ENCODE measurements around the gene TBC1D16.

The TBC1D16 gene

DNA sequence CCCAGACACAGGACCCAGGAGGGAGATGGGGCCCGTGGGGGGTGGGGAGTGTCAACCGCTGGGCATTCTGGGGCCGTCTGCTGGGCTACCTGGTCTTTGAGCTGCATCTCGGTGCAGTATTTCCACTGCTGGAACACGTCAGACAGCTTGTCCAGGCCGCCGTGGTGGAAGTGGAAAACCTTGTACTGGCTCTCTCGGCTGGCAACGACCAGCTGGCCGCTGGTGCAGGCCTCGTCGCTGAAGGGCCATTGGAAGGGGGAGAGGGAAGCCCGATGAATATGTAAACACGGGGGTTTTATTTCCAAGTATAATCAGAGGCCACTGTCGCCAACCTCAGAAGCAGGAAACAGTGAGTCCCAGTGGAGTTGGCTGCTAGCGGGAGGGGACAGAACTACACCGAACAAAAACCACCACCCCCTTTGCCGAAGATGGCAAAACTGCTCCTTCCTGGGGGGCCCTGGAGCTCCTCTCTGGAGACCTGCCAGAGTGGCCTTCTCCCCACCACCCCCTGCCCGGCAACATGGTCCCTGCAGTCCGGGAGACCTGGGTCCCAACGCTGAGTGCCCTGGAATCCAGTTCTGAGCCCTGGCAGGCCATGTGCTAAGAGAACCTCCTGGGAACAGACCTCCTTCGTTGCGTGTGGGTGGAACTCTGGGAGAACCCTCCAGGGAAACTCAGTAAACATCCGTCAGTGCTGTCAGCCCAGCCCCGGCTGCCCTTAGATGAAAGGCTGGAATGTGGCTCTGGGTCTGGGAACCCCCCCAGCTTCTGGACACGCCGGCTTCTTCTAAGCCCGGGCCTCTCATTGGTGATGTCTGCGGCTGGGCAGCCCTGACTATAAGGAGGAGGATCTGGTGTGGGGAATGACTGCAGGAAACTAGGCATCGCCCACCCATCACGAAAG, 84.1 kb downstream of the TBC1D16 start:
- peak in 49 of 56 donors; percentile 29 to 88 (median 69) for DNase-seq

DNA sequence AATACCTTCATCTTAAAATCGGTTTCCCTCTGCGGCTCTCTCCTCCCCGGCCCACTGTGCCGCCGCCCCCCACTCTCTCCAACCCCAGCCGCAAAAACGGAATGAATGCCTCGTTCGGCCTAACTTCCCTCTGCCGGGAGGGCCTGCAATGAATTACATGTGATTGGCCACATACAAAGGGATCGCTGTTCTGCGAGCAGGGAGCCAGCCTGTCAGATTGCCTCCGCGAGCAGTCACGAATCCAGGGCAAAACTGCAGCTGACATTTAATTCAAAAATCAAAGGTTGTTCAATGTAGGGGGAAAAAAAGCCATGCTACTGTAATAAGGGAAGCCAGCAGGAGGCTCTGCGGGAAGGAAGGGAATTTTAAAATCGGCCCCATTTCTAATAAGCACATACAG, 84.9 kb downstream of the TBC1D16 start:
- peak in 48 of 56 donors; percentile 20 to 80 (median 56) for DNase-seq

DNA sequence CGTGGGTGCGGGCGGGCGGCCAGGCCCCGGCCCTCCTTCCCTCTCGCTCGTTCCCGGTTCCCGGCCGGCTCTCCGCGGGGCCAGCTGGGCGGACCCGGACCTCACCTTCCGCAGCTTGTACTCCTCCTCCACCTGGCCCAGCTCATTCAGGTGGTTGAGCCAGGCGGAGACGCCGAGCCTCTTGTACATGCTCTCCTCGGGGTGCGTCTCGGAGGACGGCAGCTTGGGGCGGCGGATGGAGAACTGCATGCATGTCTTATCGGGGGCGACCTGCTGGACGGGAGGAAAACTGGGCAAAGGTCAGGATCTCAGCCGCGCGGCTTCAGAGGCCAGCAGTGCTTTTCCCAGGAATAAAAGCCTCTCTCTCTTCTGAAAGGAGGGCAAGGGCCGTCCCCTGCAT, 85.4 kb downstream of the TBC1D16 start:
- peak in 1 of 56 donors; percentile 48 for DNase-seq

DNA sequence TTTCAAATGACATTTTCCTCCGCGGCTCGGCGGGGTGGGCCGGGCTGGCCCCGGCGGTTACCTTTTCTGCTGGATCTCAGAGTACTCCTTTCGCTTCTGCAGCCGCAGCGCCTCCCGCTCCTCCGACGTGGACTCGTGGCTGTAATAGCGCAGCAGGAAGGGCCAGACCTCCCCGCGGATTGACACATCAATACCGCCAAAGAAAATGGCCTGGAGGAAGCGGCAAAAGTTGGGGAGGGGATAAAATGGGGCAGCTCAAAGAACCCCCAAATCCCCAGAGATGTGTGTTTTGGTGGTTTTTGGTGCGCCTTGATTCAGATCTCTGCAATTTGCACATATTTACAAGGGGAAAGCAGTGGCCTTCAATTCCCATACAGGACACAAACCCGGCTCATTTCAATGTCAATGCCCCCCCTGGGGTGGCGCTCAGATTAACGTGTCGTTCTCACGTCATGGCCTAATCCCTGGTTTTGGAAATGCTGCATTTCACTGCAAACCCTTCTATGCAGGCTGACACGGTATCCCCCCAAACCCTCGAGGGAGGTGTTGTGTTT, 85.9 kb downstream of the TBC1D16 start:
- no peak for DNase-seq

DNA sequence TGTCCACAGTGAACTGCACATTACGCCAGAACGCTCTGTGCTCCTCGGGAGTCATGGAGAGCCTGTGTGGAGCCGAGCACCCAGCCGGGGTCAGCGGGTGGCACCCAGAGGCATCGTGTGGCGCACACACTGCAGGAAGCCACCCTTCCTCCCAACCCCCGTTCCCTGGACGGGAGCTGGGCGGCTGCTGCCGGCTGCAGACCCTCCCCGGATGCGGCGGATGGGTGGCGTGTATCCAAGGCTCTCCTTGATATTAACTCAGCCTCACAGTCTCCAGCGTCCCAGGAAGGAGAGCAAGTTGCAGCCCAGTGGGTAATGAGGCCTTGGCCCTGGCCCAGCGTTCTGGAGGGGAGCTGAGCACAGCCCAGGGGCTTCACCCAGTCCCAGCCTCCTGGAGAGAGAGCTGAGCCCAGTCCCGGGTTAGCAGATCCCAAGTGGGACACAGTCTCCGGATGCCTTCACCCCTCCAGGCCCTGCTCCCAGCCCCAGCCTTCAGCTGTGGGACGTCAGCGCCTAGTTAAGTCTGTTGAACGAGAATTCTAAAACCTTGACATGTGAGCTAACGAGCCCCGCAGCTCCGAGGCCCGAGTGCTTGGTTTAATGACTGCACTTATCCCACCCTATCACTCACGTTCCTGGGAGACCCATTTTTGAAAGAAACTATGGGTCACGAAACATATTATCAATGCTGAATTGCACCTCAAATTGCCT, 86.6 kb downstream of the TBC1D16 start:
- no peak for DNase-seq

DNA sequence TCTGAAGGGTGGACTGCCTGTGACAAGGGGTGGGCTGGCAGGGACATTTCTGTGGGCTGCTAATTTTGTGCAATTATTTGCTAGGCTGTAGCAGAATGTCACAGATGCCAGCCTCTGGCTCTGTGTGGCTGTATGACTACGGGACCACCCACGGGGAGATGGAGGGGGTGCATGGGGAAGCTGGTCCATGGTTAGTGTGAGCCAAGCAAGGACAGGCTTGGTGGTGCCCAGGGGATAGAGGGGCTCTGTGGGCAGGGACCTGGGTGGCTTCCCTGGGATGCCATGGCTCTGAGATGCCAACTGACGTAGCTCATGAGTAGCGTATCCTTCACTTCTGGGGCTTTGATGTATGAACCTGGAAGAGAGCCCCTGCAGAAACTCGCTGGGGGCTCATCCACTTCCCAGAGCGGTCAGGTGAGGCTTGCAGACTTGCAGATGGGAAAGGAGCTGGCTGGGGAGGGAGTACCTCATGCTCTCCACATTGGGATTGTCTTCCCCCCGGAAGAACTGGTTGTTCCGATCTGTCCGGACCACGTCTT, 87.2 kb downstream of the TBC1D16 start:
- DNase-seq = no peak

DNA sequence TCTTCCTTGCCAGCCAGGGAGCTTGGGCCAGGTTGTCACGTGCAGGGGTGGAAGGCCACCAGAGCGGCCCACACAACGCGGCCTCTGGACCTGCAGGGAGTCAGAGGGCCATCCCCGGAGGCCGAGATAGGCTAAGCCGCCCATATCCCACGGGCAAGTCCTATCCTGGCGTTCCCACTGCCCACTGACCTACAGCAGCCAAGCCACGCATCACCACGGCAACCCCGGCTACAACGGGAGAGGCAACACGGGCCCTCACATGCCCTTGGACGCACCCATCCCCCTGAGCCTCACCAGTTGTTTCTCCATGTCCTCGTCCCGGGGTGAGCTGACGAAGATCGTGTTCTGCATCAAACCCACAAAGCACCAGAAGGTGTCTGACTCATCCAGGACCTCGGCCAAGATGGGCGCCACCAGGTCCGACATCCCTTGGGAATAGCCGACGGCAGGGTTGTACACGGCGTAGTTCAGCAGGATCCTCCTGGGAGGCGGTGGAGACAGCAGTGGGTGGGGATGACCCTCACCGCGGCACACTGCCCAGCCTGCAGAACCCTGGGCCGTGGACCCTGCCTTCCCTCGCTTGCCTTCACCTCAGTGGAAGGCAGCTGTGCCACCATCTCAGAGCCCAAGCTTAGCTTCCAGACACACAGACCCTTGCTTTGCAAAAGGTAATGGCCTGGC, 88.2 kb downstream of the TBC1D16 start:
- DNase-seq = no peak

DNA sequence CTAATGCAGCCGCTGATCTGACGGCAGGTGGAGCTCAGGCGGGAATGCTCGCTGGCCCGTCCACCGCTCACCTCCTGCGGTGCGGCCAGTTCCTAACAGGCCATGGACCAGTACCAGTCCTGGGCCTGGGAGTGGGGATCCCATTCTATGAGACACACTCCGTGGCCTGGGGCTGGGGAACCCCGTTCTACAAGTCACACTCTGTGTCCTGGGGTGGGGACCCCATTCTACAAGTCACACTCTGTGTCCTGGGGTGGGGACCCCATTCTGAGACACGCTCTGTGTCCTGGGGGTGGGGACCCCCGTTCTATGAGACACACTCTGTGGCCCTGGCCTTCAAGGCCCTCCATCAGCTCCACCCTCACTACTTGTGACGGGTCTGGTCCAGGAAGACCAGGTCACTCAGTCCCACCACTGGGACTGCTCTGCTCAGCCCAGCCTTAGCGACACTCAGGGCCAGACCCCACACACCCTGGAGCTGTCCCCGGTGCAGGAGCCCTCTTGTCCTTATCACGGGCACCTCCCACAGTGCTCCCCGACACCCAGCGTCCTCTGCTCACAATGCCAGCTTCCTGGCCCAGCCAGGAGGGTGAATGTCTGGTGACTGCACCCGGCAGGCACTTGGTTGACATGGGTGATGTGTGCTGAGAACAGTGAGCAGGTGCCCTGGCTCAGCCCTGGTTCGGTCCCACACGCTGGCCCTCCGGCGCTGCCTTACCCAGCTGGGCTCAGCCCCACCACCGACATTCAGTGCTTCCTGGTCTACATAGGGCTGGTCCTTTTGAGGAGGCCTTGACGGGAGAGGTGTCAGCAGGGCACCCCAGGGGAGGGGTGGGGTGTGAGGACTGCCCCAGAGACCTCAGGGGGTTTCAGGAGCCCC, 89.1 kb downstream of the TBC1D16 start:
- DNase-seq = no peak

DNA sequence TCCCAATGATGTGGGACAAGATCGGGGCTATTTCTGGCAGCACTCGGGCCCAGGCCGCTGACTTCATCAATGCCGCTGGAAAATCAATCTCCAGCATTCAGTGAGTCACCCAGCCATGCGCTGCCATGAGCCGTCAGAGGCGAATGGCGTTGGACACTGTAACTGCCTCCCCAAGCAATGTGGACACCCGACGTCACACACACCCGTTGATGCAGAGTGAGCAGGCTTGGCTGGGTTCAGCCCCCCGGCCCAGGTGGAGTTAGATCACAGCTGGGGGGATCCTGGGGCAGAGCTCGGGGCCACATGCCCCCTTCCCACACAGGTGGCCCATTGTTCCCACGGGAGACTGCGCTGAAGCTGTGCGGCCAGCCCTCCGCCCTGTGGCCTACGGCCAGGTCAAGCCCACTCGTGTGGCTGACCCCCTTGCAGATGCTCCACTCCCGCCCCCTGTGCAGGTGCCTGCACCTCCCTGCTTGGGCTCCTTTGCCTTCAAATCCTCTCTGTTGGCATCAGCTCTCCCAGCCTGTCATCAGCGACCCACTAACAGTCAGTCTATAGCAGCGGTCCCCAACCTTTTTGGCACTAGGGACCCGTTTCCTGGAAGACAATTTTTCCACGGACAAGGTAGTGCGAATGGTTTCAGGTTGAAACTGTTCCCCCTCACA, 89.9 kb downstream of the TBC1D16 start:
- no peak for DNase-seq

DNA sequence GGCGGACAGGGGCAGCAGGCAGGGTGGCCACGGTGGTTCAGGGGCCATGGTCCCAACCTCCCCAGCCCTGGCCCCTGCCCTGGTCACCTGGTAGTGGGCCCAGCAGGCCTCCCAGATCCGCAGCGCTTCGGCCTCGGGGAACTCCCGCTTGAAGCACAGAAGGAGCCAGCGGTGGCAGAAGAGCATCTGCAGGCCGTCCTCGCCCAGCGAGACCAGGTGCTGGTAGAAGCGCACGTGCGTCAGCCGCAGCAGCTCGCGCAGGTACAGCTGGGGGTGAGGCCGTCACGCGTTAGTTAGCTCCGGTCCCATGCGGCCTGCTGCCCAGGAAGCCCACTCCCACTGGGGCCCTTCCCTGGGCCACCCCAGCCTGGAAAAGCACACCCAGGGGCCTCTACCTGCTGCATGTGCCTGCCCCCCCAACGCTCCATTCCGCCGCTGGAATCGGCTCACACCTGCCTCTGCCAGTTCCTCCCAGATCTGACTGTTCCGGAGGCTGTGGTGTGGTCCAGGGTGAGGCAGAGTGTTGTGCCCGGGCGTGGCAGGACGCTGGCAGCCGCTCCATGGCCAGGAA, 90.8 kb downstream of the TBC1D16 start:
- no peak for DNase-seq

DNA sequence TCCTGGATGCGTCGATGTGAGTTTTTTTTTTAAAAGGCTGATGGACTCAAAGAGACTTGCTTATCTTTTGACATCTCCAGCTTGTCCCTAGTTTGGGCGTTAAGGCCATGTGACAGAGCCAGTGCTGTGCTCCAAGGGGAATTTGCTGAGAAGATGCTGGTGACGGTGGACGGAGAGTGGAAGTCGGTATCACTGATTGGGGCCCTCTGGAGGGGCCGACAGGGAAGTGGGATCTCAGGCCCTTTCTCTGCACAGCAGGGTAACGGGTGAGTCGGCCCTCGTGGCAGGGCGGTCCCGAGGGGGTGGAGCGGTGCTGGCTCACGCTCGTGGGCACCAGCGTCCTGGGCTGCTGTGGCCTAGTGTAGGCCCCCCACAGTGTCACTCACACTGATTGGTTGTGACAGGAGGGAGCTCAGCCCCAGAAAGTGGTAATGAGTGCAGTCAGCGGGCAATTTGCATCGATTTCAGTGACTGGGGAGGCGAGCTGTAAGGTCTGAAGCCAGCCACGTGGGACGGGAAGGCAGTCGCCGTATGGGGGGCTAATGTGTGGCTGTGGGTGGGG, 91.3 kb downstream of the TBC1D16 start:
- no peak for DNase-seq

DNA sequence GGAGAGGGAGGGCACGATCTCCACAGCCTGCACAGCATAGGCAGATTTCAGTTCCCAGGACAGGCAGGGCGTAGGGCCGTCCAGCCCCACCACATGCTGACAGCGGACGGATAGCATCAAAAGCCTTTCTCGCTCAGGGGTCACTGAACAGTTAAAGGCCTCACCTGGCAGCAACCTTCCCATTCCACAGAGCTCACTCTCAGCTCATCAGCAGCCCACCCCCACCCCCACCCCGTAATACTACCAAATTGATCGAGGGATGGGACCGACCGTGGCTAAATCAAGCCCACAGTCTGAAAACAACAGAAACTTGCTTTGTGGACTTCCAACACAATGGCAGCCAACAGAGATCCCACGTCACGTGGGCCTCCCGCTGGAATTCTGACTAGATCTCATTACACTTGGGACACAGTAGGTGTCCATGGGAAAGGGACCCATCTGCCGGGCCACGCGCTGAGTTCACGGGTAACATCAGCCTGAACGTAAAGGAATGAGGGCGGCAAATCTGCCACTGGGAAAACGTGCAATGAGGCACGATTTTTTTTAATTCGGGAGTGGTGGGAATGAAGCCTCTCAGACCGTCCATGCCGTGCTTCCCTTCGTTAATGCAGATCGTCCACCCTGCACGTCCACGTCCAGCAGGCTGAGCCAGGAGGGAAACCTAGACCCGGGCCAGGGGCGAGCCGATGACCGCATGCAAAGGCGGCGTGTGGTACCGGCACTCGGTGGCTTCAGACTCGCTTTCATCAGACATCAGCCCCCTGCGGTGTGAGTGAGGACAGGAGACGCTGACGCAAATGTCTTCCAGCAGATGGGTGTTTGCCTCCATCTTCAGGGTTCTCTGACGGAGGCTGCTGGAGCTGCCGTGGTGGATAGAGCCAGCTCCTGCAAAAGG, 92.1 kb downstream of the TBC1D16 start:
- no peak for DNase-seq

DNA sequence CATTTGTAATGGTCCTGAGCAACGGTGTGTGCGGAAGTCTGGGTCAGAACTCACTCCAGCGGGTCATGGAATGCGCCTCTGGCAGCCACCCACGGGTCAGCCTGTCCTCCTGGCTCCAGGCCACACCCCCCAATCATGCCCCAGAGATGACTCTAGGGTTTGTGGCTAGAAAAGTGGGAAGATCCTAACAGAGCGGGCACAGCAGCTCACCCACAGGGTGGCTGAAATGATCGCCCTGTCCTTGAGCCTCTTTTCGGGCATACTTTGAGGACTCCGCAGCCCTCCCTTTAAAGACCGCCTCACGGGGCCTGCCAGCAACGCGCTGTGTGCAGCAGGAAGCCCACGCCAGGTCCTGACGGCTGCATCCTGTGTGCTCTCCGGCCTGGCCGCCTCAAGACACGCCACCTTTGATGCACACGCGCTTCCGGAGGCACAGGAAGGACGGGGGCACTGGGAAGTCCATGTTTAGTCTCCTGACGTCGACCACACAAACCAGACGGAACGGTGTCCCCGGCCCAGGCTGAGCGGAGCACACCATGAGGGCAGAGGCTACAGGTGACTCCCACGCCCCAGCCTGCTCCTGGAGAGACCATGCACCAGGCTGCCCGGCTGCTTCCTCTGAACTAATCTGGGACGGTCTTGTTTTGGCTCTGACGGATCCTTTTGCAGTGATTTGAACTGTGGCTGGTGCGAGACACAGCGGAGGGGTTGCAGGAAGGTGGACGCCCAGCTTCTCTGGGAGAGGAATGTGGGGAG, 92.9 kb downstream of the TBC1D16 start:
- DNase-seq = no peak

DNA sequence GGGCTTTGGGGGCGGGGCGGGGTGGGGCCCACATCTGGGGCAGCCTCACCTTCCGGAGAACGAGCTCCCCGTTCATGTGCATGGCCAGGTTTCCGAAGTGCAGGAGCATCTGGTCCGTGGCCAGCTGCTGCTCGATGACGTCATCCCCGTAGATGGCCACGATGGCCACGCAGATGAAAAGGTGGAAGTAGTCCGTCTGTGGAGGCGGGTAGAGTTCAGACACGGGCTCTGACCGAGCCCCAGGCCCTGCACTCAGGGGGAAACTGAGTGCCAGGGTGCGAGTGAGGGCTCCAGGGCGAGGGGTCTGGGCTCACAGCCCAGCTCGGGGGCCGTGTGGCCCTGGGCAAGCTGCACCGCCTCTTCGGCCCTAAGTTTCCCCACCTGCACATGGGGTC, 93.7 kb downstream of the TBC1D16 start:
- DNase-seq = no peak

DNA sequence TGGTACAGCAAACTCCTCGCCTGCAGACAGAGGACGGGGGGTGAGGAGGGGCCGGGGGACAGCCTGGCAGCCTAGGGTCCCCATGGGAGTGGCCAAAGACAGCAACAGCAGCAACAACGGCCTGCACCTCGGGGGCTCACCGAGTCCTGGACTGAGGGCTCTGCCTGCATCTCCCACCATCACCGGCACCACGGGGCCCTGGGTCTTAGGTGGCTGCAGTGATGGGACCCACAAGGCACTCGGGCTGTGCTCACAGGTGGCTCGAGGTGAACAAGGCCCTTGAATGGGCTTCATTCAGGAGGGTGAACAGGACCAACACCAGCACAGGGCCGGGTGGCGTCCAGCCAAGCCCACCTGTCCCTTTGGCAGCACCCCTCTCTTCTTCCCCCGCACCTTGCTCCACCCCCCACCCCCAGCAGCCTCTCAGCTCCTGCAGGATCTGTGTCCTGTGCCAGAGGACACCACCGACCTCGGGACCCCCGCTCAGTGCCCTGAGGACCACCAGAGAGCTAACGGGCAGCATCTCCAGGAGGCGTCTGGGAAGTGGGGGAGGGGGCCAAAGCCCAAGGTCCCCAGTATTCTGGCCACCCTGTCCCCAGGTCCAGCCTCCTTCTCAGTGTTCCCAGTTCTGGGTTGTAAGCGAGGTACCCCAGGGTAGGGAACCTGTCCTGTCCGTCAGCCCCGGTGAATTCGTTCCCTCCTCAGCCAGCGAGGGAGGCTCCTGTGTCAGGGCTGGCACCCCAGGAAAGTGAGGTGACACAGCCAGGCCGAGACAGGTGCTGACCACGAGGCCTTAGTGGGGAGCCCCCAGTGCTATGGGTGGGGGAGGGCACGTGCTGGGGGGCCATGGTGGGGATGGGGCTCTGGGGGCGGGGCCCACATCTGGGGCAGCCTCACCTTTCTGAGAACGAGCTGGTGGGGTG, 94.3 kb downstream of the TBC1D16 start:
- DNase-seq = no peak

DNA sequence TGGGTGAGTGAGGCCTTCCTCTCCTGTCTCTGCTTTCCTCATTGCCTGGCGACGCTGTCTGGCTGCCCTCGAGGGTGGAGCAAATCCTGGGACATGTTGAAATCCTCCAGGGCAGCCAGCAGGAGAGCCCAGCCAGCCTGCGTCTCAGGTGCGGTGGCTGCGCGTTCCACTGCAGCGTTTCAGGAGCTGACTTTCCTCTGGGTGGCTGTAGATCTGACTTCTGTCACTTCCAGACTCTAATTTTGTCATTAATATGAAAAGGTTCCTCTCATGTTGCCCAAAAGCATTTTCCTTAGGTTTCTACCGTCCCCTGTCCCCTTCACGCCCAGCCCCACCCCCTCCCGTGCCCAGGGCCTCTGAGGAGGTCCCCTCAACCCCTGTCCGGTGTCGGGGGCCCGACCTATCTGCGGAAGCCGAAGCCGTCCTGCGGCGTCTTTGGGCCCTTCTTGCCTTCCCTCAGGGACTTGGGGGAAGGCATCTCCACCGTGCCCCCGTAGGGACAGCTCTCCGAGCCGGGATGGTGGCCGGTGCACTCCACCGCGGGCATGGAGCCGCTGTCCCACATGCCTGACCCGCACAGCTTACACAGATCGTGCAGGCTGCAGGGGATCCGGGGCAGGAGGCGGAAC, 95.1 kb downstream of the TBC1D16 start:
- DNase-seq = no peak
